ENCODE results near the gene NTNG2.

Gene NTNG2

DNA sequence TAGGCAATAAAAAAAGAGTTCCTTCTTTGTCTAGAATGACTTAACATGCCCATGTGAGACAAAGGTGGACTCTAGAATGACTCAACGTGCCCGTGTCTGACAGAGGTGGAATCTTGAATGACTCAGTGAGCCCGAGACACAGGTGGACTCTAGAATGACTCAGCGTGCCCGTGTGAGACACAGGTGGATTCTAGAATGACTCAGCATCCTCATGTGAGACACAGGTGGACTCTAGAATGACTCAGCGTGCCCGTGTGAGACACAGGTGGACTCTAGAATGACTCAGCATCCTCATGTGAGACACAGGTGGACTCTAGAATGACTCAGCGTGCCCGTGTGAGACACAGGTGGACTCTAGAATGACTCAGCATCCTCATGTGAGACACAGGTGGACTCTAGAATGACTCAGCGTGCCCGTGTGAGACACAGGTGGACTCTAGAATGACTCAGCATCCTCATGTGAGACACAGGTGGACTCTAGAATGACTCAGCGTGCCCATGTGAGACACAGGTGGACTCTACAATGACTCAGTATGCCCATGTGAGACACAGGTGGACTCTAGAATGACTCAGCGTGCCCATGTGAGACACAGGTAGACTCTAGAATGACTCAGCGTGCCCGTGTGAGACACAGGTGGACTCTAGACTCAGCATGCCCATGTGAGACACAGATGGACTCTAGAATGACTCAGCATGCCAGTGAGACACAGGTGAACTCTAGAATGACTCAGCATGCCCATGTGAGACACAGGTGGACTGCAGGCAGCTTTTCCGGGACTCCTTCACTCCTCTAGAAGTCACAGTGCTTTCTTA is 108.1 kb downstream of the NTNG2 start:
- peak; percentile 11 for DNase-seq

DNA sequence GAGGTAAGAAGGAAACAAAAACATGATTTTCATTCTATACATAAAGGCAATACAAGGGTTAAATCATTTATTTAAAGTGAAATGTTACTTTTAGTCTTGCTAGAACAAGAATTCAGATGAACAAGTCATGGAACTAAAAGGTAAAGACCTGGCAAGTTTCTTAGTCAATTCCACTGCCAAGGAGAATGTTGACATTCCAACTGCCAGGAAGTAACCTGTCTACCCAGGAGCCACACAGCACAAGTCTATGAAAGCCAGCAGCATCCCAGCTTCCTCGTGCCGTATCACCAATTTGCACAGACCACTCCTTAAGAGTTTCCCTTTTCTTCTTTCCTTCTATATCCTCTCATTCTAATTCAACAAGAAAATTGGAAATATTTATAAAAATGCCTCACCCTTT is 113.0 kb downstream of the NTNG2 start:
- DNase-seq = no peak

DNA sequence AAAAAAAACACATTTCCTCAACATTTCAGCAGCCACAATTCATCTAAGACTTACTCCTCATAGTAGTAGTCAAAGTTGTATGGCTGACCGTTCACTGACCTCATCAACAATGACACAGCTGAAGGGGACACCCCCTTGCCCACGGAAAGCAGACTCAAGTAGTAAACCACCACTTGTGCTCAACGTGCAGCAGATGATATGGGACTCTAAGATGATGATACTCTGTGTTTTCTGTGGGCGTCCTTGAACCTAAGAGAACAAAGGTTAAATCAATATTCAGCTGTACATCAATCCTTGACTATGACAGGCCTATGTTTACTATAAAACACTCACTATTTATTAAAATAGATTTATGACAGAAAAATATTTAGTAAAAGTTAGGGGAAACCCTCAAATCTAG is 121.3 kb downstream of the NTNG2 start:
- DNase-seq = no peak

- DNase-seq = no peak
These were observed 122.0 kb downstream of the NTNG2 start for GRCh38 chr9:132283863-132284262.

DNA sequence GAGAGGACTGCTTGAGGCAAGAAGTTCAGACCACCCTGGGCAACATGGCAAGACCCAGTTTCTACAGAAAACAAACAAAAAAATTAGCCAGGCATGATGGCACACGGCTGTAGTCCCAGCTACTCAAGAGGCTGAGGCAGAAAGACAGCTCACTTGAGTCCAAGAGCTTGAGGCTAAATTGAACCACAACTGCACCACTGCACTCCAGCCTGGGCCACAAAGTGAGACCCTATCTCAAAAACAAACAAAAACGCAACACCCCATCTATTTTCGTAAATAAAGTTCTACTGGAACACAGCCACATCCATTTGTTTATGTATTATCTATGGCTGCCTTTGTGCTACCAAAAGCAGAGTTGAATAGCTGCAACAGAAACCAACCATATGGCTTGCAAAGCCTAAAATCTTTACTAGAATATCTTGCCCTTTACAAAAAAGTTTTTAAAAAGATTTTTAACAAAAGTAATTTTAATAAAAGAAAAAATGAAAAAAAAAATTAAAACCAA is 125.5 kb downstream of the NTNG2 start:
- DNase-seq = no peak

GRCh38 chr9:132288361-132288760 is 126.5 kb downstream of the NTNG2 start:
- DNase-seq = no peak

DNA sequence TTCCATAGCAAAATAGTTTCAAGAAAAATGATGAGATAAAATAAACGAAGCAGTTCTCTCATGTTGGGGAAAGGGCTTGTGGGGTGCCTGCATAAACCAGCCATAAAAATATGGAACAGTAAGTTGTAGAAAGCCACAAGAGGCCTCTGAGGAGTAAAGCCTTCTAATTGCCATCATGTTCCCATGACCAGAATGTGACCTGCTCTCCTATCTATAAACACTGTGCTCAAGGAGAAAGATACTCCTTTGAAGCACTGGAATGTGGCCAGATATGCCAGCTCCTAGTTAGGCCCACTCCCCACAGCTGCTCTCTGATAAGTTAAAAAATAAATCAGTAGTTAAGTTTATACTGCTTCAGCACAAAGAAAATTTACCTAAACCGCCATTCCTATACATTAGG is 127.1 kb downstream of the NTNG2 start:
- DNase-seq = no peak

DNA sequence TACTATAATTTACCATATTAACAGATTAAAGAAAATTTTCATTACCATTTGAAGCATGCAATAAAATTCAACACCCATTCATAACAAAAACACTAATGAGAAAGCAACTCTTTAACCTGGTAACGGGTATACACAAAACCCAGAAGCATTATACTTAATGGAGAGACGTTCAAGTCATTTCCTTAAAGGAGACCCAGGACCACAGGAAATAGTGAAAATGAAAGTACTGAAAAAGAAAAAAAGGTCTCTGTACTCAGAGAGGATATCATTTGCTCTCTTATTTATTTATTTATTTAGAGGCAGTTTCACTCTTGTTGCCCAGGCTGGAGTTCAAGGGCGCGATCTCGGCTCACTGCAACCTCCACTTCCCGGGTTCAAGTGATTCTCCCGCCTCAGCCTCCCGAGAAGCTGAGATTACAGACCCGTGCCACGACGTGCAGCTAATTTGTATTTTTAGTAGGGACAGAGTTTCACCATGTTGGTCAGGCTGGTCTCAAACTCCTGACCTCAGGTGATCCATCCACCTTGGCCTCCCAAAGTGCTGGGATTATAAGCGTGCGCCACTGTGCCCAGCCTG is 131.4 kb downstream of the NTNG2 start:
- no peak for DNase-seq

All from NCI-H345 (cell line).